WTC11 (cell line): ENCODE data around the gene CNDP2. TPM values are rescaled to one million over a fixed set of nuclear protein-coding genes. Genes with fewer than 3 reads are reported as not detected.

Source experiments
- CBFB ChIP-seq: sonication (generic); formaldehyde crosslinking; IDR thresholded peaks from 2 replicates; pipeline ENCODE4 v1.8.1; 2022; ENCODE audit warnings: mild to moderate bottlenecking, low read depth, missing genetic modification reagents
- IRF2 ChIP-seq: sonication (generic); formaldehyde crosslinking; IDR thresholded peaks from 2 replicates; pipeline ENCODE4 v1.8.0; 2022; ENCODE audit warnings: low read depth, missing genetic modification reagents, borderline replicate concordance
- JUN ChIP-seq: sonication (generic); formaldehyde crosslinking; IDR thresholded peaks from 2 replicates; pipeline ENCODE4 v1.8.0; 2023; ENCODE audit warnings: mild to moderate bottlenecking, missing genetic modification reagents
- SP1 ChIP-seq: sonication (generic); formaldehyde crosslinking; conservative IDR thresholded peaks from 2 replicates; pipeline ENCODE4 v1.8.1; 2022; ENCODE audit warnings: missing genetic modification reagents
- total RNA-seq: library from RNA; stranded (reverse); gene quantifications from 3 replicates; pipeline ENCODE4 v1.2.3, GENCODE V29; 2021
- TF ChIP-seq, protein P1 (sequence below): sonication (generic); formaldehyde crosslinking; IDR thresholded peaks from 2 replicates; pipeline ENCODE4 v1.8.1; 2023; ENCODE audit warnings: mild to moderate bottlenecking, missing genetic modification reagents, borderline replicate concordance
- TF ChIP-seq, protein P2 (sequence below): sonication (generic); formaldehyde crosslinking; IDR thresholded peaks from 2 replicates; pipeline ENCODE4 v1.8.1; 2022; ENCODE audit warnings: low read depth, missing genetic modification reagents, borderline replicate concordance
- TF ChIP-seq, protein P3 (sequence below): sonication (generic); formaldehyde crosslinking; IDR thresholded peaks from 2 replicates; pipeline ENCODE4 v1.8.1; 2022; ENCODE audit warnings: mild to moderate bottlenecking, moderate library complexity, missing genetic modification reagents
- TF ChIP-seq, protein P4 (sequence below): sonication (generic); formaldehyde crosslinking; IDR thresholded peaks from 2 replicates; pipeline ENCODE4 v1.8.0; 2023; ENCODE audit warnings: missing genetic modification reagents, mild to moderate bottlenecking, borderline replicate concordance
- TF ChIP-seq, protein P5 (sequence below): sonication (generic); formaldehyde crosslinking; IDR thresholded peaks from 2 replicates; pipeline ENCODE4 v1.8.0; 2022; ENCODE audit warnings: mild to moderate bottlenecking, missing genetic modification reagents
- TF ChIP-seq, protein P6 (sequence below): sonication (generic); formaldehyde crosslinking; IDR thresholded peaks from 2 replicates; pipeline ENCODE4 v1.8.1; 2022; ENCODE audit warnings: mild to moderate bottlenecking, missing genetic modification reagents, moderate library complexity, borderline replicate concordance
- TF ChIP-seq, protein P7 (sequence below): sonication (generic); formaldehyde crosslinking; conservative IDR thresholded peaks from 2 replicates; pipeline ENCODE4 v1.8.1; 2023; ENCODE audit warnings: mild to moderate bottlenecking, low read depth, missing genetic modification reagents, moderate library complexity
- TF ChIP-seq, protein P8 (sequence below): fragments of 250-450 bp; sonication (Bioruptor Pico); IDR thresholded peaks from 2 replicates; pipeline ENCODE4 v1.8.0; 2021; ENCODE audit warnings: mild to moderate bottlenecking
- TF ChIP-seq, protein P9 (sequence below): fragments of 250-450 bp; sonication (Bioruptor Pico); IDR thresholded peaks from 2 replicates; pipeline ENCODE4 v1.9.0; 2021; ENCODE audit warnings: mild to moderate bottlenecking
- TF ChIP-seq, protein P10 (sequence below): sonication (generic); formaldehyde crosslinking; IDR thresholded peaks from 2 replicates; pipeline ENCODE4 v1.8.0; 2023; ENCODE audit warnings: missing genetic modification reagents

CNDP2 gene
- total RNA-seq, 1 experiment from 2014 or later, result 248 TPM

DNA sequence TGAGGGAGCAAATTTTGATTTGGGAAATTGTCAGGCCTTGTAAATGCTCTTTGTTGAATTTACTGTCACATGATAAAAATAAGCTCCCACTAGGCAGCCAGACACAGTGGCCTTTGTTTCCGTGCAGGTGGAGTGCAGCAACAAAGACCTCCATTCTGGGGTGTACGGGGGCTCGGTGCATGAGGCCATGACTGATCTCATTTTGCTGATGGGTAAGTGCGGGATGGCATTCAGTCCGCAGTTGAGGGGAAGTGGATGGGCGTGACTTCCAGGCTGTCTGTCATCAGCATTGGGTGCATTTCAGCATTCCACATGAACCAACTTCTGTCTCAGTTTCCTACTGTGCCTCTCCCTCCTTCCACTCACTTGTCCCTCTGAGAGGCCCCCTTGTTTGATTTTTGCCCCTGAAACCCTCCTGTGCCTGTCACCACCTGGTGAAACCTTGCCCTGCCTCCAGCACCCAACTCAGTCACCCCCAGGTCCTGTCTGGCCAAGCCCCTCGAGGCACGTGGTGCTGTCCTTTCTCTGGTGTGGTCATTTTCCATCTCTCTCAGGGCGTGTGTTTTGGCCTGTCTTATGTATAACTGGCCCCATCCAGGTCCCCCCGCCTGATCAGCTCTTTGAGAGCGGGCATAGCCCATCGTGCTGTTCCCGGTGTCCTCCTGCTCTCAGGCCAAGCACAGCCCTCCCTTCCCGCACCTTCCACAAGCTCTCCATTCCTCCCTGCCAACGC, 16.3 kb downstream of the CNDP2 start (continued):
- TF ChIP-seq, protein P1, sequence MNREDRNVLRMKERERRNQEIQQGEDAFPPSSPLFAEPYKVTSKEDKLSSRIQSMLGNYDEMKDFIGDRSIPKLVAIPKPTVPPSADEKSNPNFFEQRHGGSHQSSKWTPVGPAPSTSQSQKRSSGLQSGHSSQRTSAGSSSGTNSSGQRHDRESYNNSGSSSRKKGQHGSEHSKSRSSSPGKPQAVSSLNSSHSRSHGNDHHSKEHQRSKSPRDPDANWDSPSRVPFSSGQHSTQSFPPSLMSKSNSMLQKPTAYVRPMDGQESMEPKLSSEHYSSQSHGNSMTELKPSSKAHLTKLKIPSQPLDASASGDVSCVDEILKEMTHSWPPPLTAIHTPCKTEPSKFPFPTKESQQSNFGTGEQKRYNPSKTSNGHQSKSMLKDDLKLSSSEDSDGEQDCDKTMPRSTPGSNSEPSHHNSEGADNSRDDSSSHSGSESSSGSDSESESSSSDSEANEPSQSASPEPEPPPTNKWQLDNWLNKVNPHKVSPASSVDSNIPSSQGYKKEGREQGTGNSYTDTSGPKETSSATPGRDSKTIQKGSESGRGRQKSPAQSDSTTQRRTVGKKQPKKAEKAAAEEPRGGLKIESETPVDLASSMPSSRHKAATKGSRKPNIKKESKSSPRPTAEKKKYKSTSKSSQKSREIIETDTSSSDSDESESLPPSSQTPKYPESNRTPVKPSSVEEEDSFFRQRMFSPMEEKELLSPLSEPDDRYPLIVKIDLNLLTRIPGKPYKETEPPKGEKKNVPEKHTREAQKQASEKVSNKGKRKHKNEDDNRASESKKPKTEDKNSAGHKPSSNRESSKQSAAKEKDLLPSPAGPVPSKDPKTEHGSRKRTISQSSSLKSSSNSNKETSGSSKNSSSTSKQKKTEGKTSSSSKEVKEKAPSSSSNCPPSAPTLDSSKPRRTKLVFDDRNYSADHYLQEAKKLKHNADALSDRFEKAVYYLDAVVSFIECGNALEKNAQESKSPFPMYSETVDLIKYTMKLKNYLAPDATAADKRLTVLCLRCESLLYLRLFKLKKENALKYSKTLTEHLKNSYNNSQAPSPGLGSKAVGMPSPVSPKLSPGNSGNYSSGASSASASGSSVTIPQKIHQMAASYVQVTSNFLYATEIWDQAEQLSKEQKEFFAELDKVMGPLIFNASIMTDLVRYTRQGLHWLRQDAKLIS (CRISPR knock-in tag), result no peak
- TF ChIP-seq CBFB (no peak), SP1 (no peak), JUN (CRISPR knock-in tag) (no peak), IRF2 (no peak)
- TF ChIP-seq, protein P2, sequence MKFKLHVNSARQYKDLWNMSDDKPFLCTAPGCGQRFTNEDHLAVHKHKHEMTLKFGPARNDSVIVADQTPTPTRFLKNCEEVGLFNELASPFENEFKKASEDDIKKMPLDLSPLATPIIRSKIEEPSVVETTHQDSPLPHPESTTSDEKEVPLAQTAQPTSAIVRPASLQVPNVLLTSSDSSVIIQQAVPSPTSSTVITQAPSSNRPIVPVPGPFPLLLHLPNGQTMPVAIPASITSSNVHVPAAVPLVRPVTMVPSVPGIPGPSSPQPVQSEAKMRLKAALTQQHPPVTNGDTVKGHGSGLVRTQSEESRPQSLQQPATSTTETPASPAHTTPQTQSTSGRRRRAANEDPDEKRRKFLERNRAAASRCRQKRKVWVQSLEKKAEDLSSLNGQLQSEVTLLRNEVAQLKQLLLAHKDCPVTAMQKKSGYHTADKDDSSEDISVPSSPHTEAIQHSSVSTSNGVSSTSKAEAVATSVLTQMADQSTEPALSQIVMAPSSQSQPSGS, result no peak
- TF ChIP-seq, protein P3, sequence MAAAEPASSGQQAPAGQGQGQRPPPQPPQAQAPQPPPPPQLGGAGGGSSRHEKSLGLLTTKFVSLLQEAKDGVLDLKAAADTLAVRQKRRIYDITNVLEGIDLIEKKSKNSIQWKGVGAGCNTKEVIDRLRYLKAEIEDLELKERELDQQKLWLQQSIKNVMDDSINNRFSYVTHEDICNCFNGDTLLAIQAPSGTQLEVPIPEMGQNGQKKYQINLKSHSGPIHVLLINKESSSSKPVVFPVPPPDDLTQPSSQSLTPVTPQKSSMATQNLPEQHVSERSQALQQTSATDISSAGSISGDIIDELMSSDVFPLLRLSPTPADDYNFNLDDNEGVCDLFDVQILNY, result no peak
- TF ChIP-seq, protein P4, sequence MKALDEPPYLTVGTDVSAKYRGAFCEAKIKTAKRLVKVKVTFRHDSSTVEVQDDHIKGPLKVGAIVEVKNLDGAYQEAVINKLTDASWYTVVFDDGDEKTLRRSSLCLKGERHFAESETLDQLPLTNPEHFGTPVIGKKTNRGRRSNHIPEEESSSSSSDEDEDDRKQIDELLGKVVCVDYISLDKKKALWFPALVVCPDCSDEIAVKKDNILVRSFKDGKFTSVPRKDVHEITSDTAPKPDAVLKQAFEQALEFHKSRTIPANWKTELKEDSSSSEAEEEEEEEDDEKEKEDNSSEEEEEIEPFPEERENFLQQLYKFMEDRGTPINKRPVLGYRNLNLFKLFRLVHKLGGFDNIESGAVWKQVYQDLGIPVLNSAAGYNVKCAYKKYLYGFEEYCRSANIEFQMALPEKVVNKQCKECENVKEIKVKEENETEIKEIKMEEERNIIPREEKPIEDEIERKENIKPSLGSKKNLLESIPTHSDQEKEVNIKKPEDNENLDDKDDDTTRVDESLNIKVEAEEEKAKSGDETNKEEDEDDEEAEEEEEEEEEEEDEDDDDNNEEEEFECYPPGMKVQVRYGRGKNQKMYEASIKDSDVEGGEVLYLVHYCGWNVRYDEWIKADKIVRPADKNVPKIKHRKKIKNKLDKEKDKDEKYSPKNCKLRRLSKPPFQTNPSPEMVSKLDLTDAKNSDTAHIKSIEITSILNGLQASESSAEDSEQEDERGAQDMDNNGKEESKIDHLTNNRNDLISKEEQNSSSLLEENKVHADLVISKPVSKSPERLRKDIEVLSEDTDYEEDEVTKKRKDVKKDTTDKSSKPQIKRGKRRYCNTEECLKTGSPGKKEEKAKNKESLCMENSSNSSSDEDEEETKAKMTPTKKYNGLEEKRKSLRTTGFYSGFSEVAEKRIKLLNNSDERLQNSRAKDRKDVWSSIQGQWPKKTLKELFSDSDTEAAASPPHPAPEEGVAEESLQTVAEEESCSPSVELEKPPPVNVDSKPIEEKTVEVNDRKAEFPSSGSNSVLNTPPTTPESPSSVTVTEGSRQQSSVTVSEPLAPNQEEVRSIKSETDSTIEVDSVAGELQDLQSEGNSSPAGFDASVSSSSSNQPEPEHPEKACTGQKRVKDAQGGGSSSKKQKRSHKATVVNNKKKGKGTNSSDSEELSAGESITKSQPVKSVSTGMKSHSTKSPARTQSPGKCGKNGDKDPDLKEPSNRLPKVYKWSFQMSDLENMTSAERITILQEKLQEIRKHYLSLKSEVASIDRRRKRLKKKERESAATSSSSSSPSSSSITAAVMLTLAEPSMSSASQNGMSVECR (CRISPR knock-in tag), result no peak
- TF ChIP-seq, protein P5, sequence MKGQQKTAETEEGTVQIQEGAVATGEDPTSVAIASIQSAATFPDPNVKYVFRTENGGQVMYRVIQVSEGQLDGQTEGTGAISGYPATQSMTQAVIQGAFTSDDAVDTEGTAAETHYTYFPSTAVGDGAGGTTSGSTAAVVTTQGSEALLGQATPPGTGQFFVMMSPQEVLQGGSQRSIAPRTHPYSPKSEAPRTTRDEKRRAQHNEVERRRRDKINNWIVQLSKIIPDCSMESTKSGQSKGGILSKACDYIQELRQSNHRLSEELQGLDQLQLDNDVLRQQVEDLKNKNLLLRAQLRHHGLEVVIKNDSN (CRISPR knock-in tag), result no peak
- TF ChIP-seq, protein P6, sequence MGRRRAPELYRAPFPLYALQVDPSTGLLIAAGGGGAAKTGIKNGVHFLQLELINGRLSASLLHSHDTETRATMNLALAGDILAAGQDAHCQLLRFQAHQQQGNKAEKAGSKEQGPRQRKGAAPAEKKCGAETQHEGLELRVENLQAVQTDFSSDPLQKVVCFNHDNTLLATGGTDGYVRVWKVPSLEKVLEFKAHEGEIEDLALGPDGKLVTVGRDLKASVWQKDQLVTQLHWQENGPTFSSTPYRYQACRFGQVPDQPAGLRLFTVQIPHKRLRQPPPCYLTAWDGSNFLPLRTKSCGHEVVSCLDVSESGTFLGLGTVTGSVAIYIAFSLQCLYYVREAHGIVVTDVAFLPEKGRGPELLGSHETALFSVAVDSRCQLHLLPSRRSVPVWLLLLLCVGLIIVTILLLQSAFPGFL, result no peak
- TF ChIP-seq, protein P7, sequence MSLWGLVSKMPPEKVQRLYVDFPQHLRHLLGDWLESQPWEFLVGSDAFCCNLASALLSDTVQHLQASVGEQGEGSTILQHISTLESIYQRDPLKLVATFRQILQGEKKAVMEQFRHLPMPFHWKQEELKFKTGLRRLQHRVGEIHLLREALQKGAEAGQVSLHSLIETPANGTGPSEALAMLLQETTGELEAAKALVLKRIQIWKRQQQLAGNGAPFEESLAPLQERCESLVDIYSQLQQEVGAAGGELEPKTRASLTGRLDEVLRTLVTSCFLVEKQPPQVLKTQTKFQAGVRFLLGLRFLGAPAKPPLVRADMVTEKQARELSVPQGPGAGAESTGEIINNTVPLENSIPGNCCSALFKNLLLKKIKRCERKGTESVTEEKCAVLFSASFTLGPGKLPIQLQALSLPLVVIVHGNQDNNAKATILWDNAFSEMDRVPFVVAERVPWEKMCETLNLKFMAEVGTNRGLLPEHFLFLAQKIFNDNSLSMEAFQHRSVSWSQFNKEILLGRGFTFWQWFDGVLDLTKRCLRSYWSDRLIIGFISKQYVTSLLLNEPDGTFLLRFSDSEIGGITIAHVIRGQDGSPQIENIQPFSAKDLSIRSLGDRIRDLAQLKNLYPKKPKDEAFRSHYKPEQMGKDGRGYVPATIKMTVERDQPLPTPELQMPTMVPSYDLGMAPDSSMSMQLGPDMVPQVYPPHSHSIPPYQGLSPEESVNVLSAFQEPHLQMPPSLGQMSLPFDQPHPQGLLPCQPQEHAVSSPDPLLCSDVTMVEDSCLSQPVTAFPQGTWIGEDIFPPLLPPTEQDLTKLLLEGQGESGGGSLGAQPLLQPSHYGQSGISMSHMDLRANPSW (CRISPR knock-in tag), result no peak
- TF ChIP-seq, protein P8, sequence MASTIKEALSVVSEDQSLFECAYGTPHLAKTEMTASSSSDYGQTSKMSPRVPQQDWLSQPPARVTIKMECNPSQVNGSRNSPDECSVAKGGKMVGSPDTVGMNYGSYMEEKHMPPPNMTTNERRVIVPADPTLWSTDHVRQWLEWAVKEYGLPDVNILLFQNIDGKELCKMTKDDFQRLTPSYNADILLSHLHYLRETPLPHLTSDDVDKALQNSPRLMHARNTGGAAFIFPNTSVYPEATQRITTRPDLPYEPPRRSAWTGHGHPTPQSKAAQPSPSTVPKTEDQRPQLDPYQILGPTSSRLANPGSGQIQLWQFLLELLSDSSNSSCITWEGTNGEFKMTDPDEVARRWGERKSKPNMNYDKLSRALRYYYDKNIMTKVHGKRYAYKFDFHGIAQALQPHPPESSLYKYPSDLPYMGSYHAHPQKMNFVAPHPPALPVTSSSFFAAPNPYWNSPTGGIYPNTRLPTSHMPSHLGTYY (CRISPR knock-in tag), result no peak
- TF ChIP-seq, protein P9, sequence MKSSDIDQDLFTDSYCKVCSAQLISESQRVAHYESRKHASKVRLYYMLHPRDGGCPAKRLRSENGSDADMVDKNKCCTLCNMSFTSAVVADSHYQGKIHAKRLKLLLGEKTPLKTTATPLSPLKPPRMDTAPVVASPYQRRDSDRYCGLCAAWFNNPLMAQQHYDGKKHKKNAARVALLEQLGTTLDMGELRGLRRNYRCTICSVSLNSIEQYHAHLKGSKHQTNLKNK (CRISPR knock-in tag), result no peak
- TF ChIP-seq, protein P10, sequence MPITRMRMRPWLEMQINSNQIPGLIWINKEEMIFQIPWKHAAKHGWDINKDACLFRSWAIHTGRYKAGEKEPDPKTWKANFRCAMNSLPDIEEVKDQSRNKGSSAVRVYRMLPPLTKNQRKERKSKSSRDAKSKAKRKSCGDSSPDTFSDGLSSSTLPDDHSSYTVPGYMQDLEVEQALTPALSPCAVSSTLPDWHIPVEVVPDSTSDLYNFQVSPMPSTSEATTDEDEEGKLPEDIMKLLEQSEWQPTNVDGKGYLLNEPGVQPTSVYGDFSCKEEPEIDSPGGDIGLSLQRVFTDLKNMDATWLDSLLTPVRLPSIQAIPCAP, result no peak
